Measurements from ENCODE around the gene UGT1A5. TPM values are rescaled to one million over a fixed set of nuclear protein-coding genes. Genes with fewer than 3 reads are reported as not detected.

The UGT1A5 gene
- total and polyA plus RNA-seq, 2 of the 13 experiments (the other 11 are each of a cell fraction or from before 2014, with no cell fraction given) = not detected

GRCh38 chr2:233803292-233803911 is 90.7 kb downstream of the UGT1A5 start (continued):
- TF ChIP-seq, protein P1, sequence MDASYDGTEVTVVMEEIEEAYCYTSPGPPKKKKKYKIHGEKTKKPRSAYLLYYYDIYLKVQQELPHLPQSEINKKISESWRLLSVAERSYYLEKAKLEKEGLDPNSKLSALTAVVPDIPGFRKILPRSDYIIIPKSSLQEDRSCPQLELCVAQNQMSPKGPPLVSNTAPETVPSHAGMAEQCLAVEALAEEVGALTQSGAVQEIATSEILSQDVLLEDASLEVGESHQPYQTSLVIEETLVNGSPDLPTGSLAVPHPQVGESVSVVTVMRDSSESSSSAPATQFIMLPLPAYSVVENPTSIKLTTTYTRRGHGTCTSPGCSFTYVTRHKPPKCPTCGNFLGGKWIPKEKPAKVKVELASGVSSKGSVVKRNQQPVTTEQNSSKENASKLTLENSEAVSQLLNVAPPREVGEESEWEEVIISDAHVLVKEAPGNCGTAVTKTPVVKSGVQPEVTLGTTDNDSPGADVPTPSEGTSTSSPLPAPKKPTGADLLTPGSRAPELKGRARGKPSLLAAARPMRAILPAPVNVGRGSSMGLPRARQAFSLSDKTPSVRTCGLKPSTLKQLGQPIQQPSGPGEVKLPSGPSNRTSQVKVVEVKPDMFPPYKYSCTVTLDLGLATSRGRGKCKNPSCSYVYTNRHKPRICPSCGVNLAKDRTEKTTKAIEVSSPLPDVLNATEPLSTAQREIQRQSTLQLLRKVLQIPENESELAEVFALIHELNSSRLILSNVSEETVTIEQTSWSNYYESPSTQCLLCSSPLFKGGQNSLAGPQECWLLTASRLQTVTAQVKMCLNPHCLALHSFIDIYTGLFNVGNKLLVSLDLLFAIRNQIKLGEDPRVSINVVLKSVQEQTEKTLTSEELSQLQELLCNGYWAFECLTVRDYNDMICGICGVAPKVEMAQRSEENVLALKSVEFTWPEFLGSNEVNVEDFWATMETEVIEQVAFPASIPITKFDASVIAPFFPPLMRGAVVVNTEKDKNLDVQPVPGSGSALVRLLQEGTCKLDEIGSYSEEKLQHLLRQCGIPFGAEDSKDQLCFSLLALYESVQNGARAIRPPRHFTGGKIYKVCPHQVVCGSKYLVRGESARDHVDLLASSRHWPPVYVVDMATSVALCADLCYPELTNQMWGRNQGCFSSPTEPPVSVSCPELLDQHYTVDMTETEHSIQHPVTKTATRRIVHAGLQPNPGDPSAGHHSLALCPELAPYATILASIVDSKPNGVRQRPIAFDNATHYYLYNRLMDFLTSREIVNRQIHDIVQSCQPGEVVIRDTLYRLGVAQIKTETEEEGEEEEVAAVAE (CRISPR knock-in tag; IDR thresholded peaks at IDR 0.05; ENCODE audit: borderline replicate concordance) = no peak
- TF ChIP-seq, protein P2, sequence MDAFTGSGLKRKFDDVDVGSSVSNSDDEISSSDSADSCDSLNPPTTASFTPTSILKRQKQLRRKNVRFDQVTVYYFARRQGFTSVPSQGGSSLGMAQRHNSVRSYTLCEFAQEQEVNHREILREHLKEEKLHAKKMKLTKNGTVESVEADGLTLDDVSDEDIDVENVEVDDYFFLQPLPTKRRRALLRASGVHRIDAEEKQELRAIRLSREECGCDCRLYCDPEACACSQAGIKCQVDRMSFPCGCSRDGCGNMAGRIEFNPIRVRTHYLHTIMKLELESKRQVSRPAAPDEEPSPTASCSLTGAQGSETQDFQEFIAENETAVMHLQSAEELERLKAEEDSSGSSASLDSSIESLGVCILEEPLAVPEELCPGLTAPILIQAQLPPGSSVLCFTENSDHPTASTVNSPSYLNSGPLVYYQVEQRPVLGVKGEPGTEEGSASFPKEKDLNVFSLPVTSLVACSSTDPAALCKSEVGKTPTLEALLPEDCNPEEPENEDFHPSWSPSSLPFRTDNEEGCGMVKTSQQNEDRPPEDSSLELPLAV (CRISPR knock-in tag; conservative IDR thresholded peaks at IDR 0.05; ENCODE audit: low read depth) = no peak
- TF ChIP-seq ZNF512 (CRISPR knock-in tag; IDR thresholded peaks at IDR 0.05) (no peak), JUN (CRISPR knock-in tag; IDR thresholded peaks at IDR 0.05) (no peak), ZBTB7A (CRISPR knock-in tag; IDR thresholded peaks at IDR 0.05) (no peak)
- TF ChIP-seq, protein P3, sequence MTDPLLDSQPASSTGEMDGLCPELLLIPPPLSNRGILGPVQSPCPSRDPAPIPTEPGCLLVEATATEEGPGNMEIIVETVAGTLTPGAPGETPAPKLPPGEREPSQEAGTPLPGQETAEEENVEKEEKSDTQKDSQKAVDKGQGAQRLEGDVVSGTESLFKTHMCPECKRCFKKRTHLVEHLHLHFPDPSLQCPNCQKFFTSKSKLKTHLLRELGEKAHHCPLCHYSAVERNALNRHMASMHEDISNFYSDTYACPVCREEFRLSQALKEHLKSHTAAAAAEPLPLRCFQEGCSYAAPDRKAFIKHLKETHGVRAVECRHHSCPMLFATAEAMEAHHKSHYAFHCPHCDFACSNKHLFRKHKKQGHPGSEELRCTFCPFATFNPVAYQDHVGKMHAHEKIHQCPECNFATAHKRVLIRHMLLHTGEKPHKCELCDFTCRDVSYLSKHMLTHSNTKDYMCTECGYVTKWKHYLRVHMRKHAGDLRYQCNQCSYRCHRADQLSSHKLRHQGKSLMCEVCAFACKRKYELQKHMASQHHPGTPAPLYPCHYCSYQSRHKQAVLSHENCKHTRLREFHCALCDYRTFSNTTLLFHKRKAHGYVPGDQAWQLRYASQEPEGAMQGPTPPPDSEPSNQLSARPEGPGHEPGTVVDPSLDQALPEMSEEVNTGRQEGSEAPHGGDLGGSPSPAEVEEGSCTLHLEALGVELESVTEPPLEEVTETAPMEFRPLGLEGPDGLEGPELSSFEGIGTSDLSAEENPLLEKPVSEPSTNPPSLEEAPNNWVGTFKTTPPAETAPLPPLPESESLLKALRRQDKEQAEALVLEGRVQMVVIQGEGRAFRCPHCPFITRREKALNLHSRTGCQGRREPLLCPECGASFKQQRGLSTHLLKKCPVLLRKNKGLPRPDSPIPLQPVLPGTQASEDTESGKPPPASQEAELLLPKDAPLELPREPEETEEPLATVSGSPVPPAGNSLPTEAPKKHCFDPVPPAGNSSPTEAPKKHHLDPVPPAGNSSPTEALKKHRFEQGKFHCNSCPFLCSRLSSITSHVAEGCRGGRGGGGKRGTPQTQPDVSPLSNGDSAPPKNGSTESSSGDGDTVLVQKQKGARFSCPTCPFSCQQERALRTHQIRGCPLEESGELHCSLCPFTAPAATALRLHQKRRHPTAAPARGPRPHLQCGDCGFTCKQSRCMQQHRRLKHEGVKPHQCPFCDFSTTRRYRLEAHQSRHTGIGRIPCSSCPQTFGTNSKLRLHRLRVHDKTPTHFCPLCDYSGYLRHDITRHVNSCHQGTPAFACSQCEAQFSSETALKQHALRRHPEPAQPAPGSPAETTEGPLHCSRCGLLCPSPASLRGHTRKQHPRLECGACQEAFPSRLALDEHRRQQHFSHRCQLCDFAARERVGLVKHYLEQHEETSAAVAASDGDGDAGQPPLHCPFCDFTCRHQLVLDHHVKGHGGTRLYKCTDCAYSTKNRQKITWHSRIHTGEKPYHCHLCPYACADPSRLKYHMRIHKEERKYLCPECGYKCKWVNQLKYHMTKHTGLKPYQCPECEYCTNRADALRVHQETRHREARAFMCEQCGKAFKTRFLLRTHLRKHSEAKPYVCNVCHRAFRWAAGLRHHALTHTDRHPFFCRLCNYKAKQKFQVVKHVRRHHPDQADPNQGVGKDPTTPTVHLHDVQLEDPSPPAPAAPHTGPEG (CRISPR knock-in tag; IDR thresholded peaks at IDR 0.05) = no peak

Measured in HepG2 (cell line).